NT2/D1 (cell line): ENCODE data around the gene FITM2.
"Not testable (repeated sequence)": the region's sequence is repeated elsewhere in the genome, so short reads cannot be mapped to it uniquely, and the experiment has no call there.

ENCODE experiments used
- DNase-seq: peaks from one replicate; pipeline ENCODE4 v3.0.0-alpha.2; 2011; ENCODE audit warnings: low read depth, low spot score
- H3K27me3 ChIP-seq: 2 replicates; pipeline ENCODE4 v1.6.0; 2011; ENCODE audit warnings: mild to moderate bottlenecking; ENCODE audit not compliant: insufficient read length, insufficient read depth
- H3K36me3 ChIP-seq: 2 replicates; pipeline ENCODE4 v1.6.1; 2011; ENCODE audit warnings: mild to moderate bottlenecking, low read length, mixed read lengths; ENCODE audit not compliant: insufficient read depth, insufficient read length
- H3K4me1 ChIP-seq: 2 replicates; pipeline ENCODE4 v1.5.1; 2011; ENCODE audit not compliant: insufficient read depth, insufficient read length
- H3K4me3 ChIP-seq: 2 replicates; pipeline ENCODE4 v1.5.1; 2011; ENCODE audit warnings: low read depth; ENCODE audit not compliant: insufficient read length
- H3K9ac ChIP-seq: 2 replicates; pipeline ENCODE4 v1.6.0; 2011; ENCODE audit warnings: low read depth; ENCODE audit not compliant: insufficient read length
- H3K9me3 ChIP-seq: 2 replicates; pipeline ENCODE4 v1.5.1; 2011; ENCODE audit warnings: mild to moderate bottlenecking, low read length; ENCODE audit not compliant: insufficient read depth
- SUZ12 ChIP-seq: IDR thresholded peaks from 2 replicates; pipeline ENCODE4 v1.6.1; 2011; ENCODE audit not compliant: insufficient read length, insufficient read depth; ENCODE audit errors: extremely low read depth
- YY1 ChIP-seq: IDR thresholded peaks from 2 replicates; pipeline ENCODE4 v1.6.1; 2011; ENCODE audit not compliant: insufficient read length, insufficient read depth
- ZNF274 ChIP-seq: IDR thresholded peaks from 2 replicates; pipeline ENCODE4 v1.6.1; 2011; ENCODE audit warnings: mild to moderate bottlenecking, low read depth, low read length

FITM2 gene

DNA sequence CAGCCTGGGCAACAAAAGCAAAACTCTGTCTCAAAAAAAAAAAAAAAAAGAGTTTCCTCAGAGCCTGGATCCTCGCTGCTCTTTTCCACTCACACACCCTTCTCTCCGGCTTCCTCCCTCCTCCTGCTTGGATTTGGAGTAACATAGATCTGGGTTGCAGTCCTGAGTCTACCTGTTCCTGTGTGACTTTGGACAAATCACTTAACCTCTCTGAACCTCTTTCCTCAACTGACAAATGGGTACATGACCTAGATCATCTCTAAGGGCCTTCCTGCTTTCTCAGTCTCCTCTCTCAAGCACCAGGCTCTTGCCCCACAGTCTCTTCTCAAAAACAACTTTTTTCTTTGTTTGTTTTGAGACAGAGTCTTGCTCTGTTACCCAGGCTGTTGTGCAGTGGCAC, 20.2 kb upstream of the FITM2 start:
- no peak for DNase-seq
- H3K27me3 ChIP-seq: no peaks in the 10 kb centered on the region
- TF ChIP-seq SUZ12 (no peak), ZNF274 (no peak), YY1 (no peak)
- H3K36me3 ChIP-seq: no peaks in the 10 kb centered on the region
- no peak overlapping the region for H3K9ac ChIP-seq
- H3K4me1 ChIP-seq: peaks cover 9% of the 10 kb centered on the region
- no peak overlapping the region for H3K4me3 ChIP-seq
- H3K9me3 ChIP-seq: no peaks in the 10 kb centered on the region

DNA sequence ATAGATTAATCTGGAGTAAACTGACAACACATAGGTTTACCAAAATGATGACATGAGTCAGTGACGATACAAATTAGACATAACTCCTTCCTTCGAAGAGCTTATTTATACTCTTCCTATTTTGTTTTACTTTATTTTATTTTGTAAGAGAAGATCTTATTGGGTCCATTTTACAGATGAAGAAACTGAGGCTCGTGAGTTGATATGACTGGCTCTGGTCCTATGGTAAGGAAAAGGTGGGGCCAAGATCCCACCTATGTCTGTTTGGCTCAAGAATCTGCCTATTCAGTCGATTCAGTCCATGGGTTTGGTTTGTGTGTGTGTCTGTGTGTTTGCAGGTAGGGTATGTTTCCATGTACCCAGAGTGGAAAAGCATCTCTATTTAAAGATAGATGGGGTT, 17.4 kb upstream of the FITM2 start:
- TF ChIP-seq ZNF274 (no peak), SUZ12 (no peak), YY1 (no peak)
- Histone ChIP-seq H3K36me3 (no peaks in the 10 kb centered on the region), H3K9ac (no peak overlapping the region), H3K9me3 (no peaks in the 10 kb centered on the region), H3K4me1 (peaks cover 12% of the 10 kb centered on the region), H3K4me3 (no peak overlapping the region), H3K27me3 (no peaks in the 10 kb centered on the region)
- no peak for DNase-seq

DNA sequence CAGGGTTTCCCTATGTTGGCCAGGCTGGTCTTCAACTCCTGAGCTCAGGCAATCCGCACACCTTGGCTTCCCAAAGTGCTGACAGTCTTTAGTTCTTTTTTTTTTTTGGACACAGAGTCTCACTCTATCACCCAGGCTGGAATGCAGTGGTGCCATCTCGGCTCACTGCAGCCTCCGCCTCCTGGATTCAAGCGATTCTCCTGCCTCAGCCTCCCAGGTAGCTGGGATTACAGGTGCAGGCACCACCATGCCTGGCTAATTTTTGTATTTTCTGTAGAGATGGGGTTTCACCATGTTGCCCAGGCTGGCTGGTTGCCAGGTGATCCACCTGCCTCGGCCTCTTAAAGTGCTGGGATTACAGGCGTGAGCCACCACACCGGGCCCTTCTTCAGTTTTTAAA, 16.7 kb upstream of the FITM2 start:
- not testable (repeated sequence) for H3K4me3 ChIP-seq, H3K27me3 ChIP-seq, H3K36me3 ChIP-seq, H3K9me3 ChIP-seq, H3K9ac ChIP-seq, DNase-seq
- H3K4me1 ChIP-seq: peaks cover 12% of the 10 kb centered on the region

DNA sequence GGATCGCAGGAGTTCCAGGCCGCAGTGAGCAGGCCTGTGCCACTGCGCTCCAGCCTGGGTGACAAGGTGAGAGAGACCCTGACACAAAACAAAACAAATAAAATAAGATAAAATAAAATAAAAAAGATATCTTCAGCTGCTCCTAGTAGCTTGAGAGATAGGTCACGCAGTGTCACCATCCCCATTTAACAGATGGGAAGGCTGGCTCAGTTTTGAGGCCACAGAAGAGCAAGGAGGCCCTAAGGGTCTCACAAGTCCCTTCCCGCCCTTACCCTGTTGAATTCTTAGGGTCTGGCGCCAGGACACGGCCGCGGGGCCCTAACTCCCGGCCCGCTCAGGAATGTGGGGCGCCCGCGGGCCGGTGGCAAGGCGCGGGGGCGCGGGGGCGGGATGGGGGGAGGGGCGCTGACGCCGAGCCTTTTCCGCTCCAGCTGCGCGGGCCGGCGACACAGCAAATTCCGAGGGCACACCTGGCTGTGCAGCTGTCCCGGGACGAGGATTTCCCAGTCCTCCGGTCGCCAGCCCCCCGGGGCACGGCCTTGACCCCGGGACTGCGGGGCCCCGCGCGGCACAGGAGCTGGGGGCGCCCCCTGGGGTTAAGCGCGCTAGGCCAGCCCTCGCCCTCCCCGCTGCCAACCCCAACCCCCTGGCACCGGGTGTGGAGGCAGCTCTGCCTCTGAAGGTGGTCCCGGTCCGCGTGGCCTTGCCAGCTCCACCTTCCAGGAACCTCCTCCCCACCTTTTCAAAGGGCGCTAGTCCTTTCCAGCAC, 15.6 kb upstream of the FITM2 start:
- no peak overlapping the region for H3K9ac ChIP-seq

DNA sequence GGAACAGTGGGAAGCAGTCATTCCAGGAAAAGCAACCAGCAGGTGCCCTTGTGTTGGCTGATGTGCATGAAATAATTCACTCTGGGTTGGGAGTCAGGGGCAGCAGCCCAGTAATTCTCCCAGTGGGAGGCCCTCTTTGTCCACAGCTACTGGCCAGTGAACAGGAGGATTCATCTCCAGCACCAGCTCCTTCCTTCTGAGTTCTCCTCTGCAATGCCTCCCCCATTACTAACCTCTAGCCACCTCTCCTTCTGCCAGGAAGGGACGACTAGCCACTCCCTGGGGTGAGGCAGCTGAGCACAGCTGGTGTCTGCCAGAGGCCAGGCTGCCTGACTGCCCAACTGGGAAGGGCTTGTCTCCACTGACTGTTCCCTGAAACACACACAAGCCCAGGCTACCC, 13.3 kb upstream of the FITM2 start:
- peak; percentile 39 for DNase-seq
- no peak overlapping the region for H3K4me3 ChIP-seq
- H3K9ac ChIP-seq: no peak overlapping the region
- H3K9me3 ChIP-seq: peaks cover 10% of the 10 kb centered on the region; the same call in 1 of the 2 replicates
- TF ChIP-seq SUZ12 (no peak), ZNF274 (no peak), YY1 (no peak)
- peaks cover 12% of the 10 kb centered on the region for H3K4me1 ChIP-seq
- H3K36me3 ChIP-seq: no peaks in the 10 kb centered on the region
- H3K27me3 ChIP-seq: no peaks in the 10 kb centered on the region

More for the DNA sequence above, 15.6 kb upstream of the FITM2 start:
- no peak for DNase-seq
- Histone ChIP-seq H3K27me3 (no peaks in the 10 kb centered on the region), H3K4me3 (no peak overlapping the region), H3K4me1 (peaks cover 12% of the 10 kb centered on the region), H3K36me3 (no peaks in the 10 kb centered on the region), H3K9me3 (no peaks in the 10 kb centered on the region)
- no peak for TF ChIP-seq ZNF274
- TF ChIP-seq SUZ12: no peak
- TF ChIP-seq YY1: no peak

DNA sequence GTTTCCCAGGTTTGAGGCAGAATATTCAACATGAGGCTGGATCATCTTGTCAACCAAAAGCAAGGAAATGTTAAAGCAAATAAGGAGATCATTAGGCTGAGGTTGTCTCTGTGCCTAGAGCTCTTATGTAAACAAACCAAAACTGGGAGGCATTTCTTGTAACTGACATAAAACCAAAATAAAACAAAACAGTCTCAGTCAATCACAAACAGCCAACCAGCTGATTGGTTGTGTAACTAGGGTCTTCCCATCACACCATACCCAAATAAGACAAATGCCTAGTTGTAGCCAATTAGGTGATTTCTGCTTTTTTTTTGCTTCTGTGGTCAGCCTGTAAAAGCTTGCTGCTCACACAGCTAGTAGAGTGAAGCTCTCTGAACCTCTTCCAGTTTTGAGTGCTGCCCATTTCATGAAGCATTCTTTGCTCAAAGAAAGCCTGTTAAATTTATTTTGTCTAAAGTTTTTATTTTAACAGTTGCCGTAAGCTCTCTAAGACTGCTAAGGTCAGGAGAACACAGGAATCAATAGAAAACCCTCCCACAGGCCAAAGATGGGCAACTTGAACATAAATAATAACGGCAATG, 8.9 kb upstream of the FITM2 start:
- TF ChIP-seq YY1: no peak
- no peak for TF ChIP-seq SUZ12
- TF ChIP-seq ZNF274: no peak
- no peak for DNase-seq
- no peak overlapping the region for H3K9ac ChIP-seq
- H3K27me3 ChIP-seq: no peaks in the 10 kb centered on the region
- no peaks in the 10 kb centered on the region for H3K36me3 ChIP-seq
- H3K4me3 ChIP-seq: no peak overlapping the region
- H3K9me3 ChIP-seq: peaks cover 10% of the 10 kb centered on the region; the same call in 1 of the 2 replicates
- peaks cover 6% of the 10 kb centered on the region for H3K4me1 ChIP-seq

DNA sequence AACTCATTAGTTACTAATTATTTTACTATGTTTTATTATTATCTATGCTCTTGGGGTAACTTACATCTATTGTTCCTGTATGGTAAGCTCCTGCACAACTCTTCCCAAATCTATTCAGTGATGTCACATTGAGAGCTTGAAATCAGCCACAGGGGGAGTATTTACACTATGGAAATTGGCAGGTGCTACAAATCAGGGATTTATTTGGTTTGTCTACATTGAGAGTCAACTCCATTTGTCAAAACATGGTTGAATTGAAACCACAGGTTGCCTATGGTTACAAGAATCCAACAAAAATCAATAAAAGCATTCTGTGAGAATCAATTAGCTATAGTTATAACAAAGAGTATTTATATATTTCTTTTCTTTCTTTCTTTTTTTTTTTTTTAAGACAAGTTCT, 3.9 kb upstream of the FITM2 start:
- Histone ChIP-seq H3K9me3 (peaks cover 3% of the 10 kb centered on the region; the same call in 1 of the 2 replicates), H3K4me3 (no peak overlapping the region), H3K9ac (no peak overlapping the region), H3K4me1 (peaks cover 4% of the 10 kb centered on the region), H3K27me3 (peaks cover 15% of the 10 kb centered on the region), H3K36me3 (no peaks in the 10 kb centered on the region)
- TF ChIP-seq YY1 (no peak), ZNF274 (no peak), SUZ12 (no peak)
- no peak for DNase-seq
